Mucosa of descending colon (tissue), 3 donors: ENCODE data around the gene RAC2. TPM values are rescaled to one million over a fixed set of nuclear protein-coding genes. Genes with fewer than 3 reads are reported as not detected.

Experiments
- ATAC-seq: fragments of 200-7000 bp; cut with Tn5 transposase; one replicate; pipeline ENCODE4 v1.9.1; 2020; ENCODE audit warnings: mild to moderate bottlenecking, moderate library complexity
- DNase-seq, 3 donors: peaks; one replicate each; pipeline ENCODE4 v3.0.0-alpha.2; 2020
- H3K36me3 ChIP-seq: fragments of 200-600 bp; one replicate; pipeline ENCODE4 v1.8.0; 2021; ENCODE audit warnings: low read depth, mild to moderate bottlenecking
- H3K4me1 ChIP-seq: fragments of 200-600 bp; one replicate; pipeline ENCODE4 v1.8.0; 2021; ENCODE audit warnings: low read depth, mild to moderate bottlenecking
- H3K4me3 ChIP-seq: fragments of 200-600 bp; one replicate; pipeline ENCODE4 v1.8.0; 2021; ENCODE audit warnings: mild to moderate bottlenecking
- H3K9me3 ChIP-seq: fragments of 200-600 bp; one replicate; pipeline ENCODE4 v1.8.0; 2021; ENCODE audit warnings: mild to moderate bottlenecking
- CTCF ChIP-seq: fragments of 200-600 bp; IDR thresholded peaks from one replicate; pipeline ENCODE4 v1.8.0; 2022; ENCODE audit warnings: antibody characterized with exemption, mild to moderate bottlenecking
- intact Hi-C, 2 donors: fragments of 100-400 bp; cut with DNase I in 1 of 2; cut with micrococcal nuclease in 1 of 2; formaldehyde crosslinking; loops; one replicate each; pipeline versions ENCODE4 v1.11.0 to v1.11.1; 2022; cut with DNase I, micrococcal nuclease
- total RNA-seq, 3 donors: library from RNA; stranded (reverse); fragmentation: NEBNext Ultra II Directional in 2 of 3; extraction: Animal tissue kit (Norgen Biotek cat#: 25700) in 2 of 3; gene quantifications; one replicate each; pipeline versions ENCODE4 v1.2.1 to v1.2.4, GENCODE V29; 2021 to 2023
- donor health status: DM: no; HTN: no; CAD: no; lungs with moderate emphysema.
- donor health status: DM: no; HTN: no; CAD: no.
- donor health status: DM: no; HTN: yes; CAD: no.

RAC2 gene
- total RNA-seq, 3 donors from 2014 or later = 15.3 to 26.8 (median 16.4) TPM

- Histone ChIP-seq H3K4me1 (peaks cover 42% of the 10 kb centered on the region), H3K36me3 (no peaks in the 10 kb centered on the region), H3K9me3 (no peaks in the 10 kb centered on the region), H3K4me3 (no peak overlapping the region)
- peak; percentile 10 for ATAC-seq
- DNase-seq = peak; percentile 56 to 77 (median 65)
- intact Hi-C loops = no loop called here
- no peak for TF ChIP-seq CTCF
Observed at GRCh38 chr22:37197451-37198257, 46.4 kb downstream of the RAC2 start.

- Histone ChIP-seq H3K36me3 (no peaks in the 10 kb centered on the region), H3K4me3 (no peak overlapping the region), H3K9me3 (no peaks in the 10 kb centered on the region), H3K4me1 (peaks cover 44% of the 10 kb centered on the region)
- DNase-seq = peak; percentile 89 to 93 (median 90)
- intact Hi-C loops = no loop called here
- no peak for TF ChIP-seq CTCF
- peak; percentile 65 for ATAC-seq
Observed at GRCh38 chr22:37196539-37197450, 47.3 kb downstream of the RAC2 start.

GRCh38 chr22:37195921-37196320 is 48.1 kb downstream of the RAC2 start:
- ATAC-seq = no peak
- H3K36me3 ChIP-seq = no peaks in the 10 kb centered on the region
- H3K9me3 ChIP-seq = no peaks in the 10 kb centered on the region
- no peak overlapping the region for H3K4me3 ChIP-seq
- peaks cover 49% of the 10 kb centered on the region for H3K4me1 ChIP-seq
- peak in 1 of 3 donors; percentile 40 for DNase-seq
- TF ChIP-seq CTCF = no peak
- intact Hi-C loops = no loop called here

- H3K4me3 ChIP-seq = no peak overlapping the region
- intact Hi-C loops = no loop called here
- H3K36me3 ChIP-seq = no peaks in the 10 kb centered on the region
- no peak for TF ChIP-seq CTCF
- DNase-seq (no peak), ATAC-seq (no peak)
- H3K9me3 ChIP-seq = no peaks in the 10 kb centered on the region
- peaks cover 44% of the 10 kb centered on the region for H3K4me1 ChIP-seq
Observed at GRCh38 chr22:37194750-37195149, 49.3 kb downstream of the RAC2 start.

- intact Hi-C loops = no loop called here
- TF ChIP-seq CTCF = no peak
- H3K36me3 ChIP-seq = no peaks in the 10 kb centered on the region
- DNase-seq (peak in 1 of 3 donors; percentile 66), ATAC-seq (peak; percentile 12)
- no peak overlapping the region for H3K4me3 ChIP-seq
- no peaks in the 10 kb centered on the region for H3K9me3 ChIP-seq
- peaks cover 44% of the 10 kb centered on the region for H3K4me1 ChIP-seq
Observed at GRCh38 chr22:37193629-37194191, 50.4 kb downstream of the RAC2 start.
